Measurements from ENCODE around the gene PSMG4. TPM values are rescaled to one million over a fixed set of nuclear protein-coding genes. Genes with fewer than 3 reads are reported as not detected.

The PSMG4 gene
- total and polyA plus RNA-seq, 4 experiments from 2014 or later: 41.0 to 63.0 (median 47.1) TPM

DNA sequence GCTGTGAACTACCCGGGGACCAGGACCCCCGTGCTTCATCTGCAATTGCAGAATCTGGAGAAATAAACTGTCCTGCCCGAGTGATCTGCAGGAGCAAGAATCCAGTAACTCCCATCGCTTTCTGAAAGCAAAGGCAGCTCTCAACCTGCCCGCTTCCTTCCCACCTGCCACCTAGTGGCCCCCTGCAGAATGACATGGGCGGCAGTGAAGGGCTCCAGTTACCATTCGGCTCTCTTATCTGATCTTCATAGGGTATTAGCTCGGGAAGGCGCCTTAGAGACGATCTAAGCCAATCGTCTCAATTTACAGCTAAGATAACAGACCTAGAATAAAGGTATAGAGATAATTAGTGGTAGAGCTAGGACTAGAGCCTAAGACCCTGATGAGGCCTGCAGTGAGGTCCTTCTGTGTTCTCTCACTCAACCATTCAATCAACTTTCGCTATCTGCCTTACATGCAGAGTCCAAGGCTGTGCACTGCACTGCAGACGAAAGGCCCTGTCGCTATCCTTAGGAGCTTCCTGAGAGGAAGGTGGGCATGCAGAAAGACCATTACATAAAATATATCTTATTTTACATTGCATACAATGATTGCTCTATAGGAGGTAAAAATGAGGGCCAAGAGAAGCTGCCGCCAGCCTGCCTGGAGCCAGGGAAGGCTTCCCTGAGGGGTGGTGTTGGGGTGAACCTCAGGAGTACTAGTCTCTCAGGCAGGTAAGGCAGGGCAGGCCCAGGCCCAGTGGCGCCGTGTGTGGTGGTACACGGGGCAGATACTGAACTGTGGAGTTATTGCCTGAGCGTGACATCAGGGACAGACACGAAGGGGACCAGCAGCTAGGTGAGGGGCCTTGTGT is 7.1 kb upstream of the PSMG4 start:
- intact Hi-C loops (cut with micrococcal nuclease): loop anchor here (1.0 to 10.0 kb wide), 5 partner anchors 94 to 487 kb away; partner anchors contain the start of genes NQO2, RIPK1, TUBB2A and WRNIP1
- peak overlapping the region in 1 of 7 donors; percentile 1 for H3K27ac Mint-ChIP-seq
- H3K4me3 ChIP-seq (ENCODE audit: low read length in 2 of 2): no peak overlapping the region

GRCh38 chr6:3252369-3252768 is 6.4 kb upstream of the PSMG4 start:
- peaks cover 9% of the 10 kb centered on the region for H3K4me1 ChIP-seq (ENCODE audit: insufficient read depth, low read length)
- Mint-ChIP-seq H3K36me3 (peaks cover 0 to 4% of the 10 kb centered on the region in 2 donors), H3K4me3 (peak overlapping the region in 1 of 8 donors; percentile 35), H3K27me3 (peaks cover 25 to 28% of the 10 kb centered on the region in 2 donors), H3K9me3 (peaks cover 0 to 1% (median 0%) of the 10 kb centered on the region in 8 donors), H3K4me1 (peaks cover 4 to 15% (median 6%) of the 10 kb centered on the region in 4 donors), H3K27ac (peak overlapping the region in 1 of 7 donors; percentile 29)
- CTCF ChIA-PET (ENCODE audit: partially characterized antibody): interaction anchor here (0.9 to 5.9 kb wide), 24 partner anchors 9 to 769 kb away, joined by 3 to 83 read pairs (median 5); partner anchors contain the start of gene TUBB2A
- H3K36me3 ChIP-seq (ENCODE audit: insufficient read depth, low read length): no peaks in the 10 kb centered on the region
- DNase-seq: no peak
- no peaks in the 10 kb centered on the region for H3K9me3 ChIP-seq (ENCODE audit: control insufficient read depth in 1 of 2, low read length in 2 of 2)
- no peak overlapping the region for H3K4me3 ChIP-seq (ENCODE audit: low read length in 2 of 2)
- H3K27me3 ChIP-seq (ENCODE audit: insufficient read depth, low read length): no peaks in the 10 kb centered on the region
- H3K27ac ChIP-seq (ENCODE audit: low read depth, low read length): no peak overlapping the region
- intact Hi-C loops (cut with micrococcal nuclease): loop anchor here (10.0 kb wide), 1 partner anchor 488 kb away; the partner anchor contains the start of gene WRNIP1
- POLR2A ChIA-PET (ENCODE audit: partially characterized antibody): interaction anchor here (1.2 to 1.5 kb wide), 3 partner anchors 95 to 264 kb away, joined by 3 to 7 read pairs (median 5); partner anchors contain the start of genes RIPK1 and TUBB2A

More for the DNA sequence above, 7.1 kb upstream of the PSMG4 start:
- peaks cover 4 to 15% (median 6%) of the 10 kb centered on the region in 4 donors for H3K4me1 Mint-ChIP-seq
- peak overlapping the region in 5 of 8 donors; percentile 15 to 66 (median 61) for H3K4me3 Mint-ChIP-seq
- ChIA-PET CTCF (ENCODE audit: partially characterized antibody) (interaction anchor here (0.6 to 5.9 kb wide), 51 partner anchors 9 to 1728 kb away, joined by 3 to 83 read pairs (median 5); partner anchors contain the start of gene TUBB2A), POLR2A (ENCODE audit: partially characterized antibody) (interaction anchor here (0.8 to 2.5 kb wide), 7 partner anchors 8 to 263 kb away, joined by 3 to 10 read pairs (median 4); partner anchors contain the start of genes BPHL, PSMG4, RIPK1 and TUBB2A)
- peaks cover 0 to 1% (median 0%) of the 10 kb centered on the region in 8 donors for H3K9me3 Mint-ChIP-seq
- DNase-seq: peak; percentile 73 to 79 (median 77)
- Histone ChIP-seq H3K9me3 (ENCODE audit: control insufficient read depth in 1 of 2, low read length in 2 of 2) (no peaks in the 10 kb centered on the region), H3K27me3 (ENCODE audit: insufficient read depth, low read length) (no peaks in the 10 kb centered on the region), H3K27ac (ENCODE audit: low read depth, low read length) (no peak overlapping the region), H3K36me3 (ENCODE audit: insufficient read depth, low read length) (no peaks in the 10 kb centered on the region), H3K4me1 (ENCODE audit: insufficient read depth, low read length) (peaks cover 9% of the 10 kb centered on the region)
- peaks cover 26 to 30% of the 10 kb centered on the region in 2 donors for H3K27me3 Mint-ChIP-seq
- peaks cover 0 to 4% of the 10 kb centered on the region in 2 donors for H3K36me3 Mint-ChIP-seq

GRCh38 chr6:3252861-3253596 is 5.7 kb upstream of the PSMG4 start:
- H3K4me3 Mint-ChIP-seq: no peak overlapping the region
- ChIA-PET POLR2A (ENCODE audit: partially characterized antibody) (no interaction called here), CTCF (ENCODE audit: partially characterized antibody) (interaction anchor here (1.1 to 4.8 kb wide), 8 partner anchors 8 to 263 kb away, joined by 3 to 83 read pairs (median 8); partner anchors contain the start of gene TUBB2A)
- Histone ChIP-seq H3K27ac (ENCODE audit: low read depth, low read length) (no peak overlapping the region), H3K27me3 (ENCODE audit: insufficient read depth, low read length) (no peaks in the 10 kb centered on the region), H3K4me1 (ENCODE audit: insufficient read depth, low read length) (peaks cover 9% of the 10 kb centered on the region), H3K9me3 (ENCODE audit: control insufficient read depth in 1 of 2, low read length in 2 of 2) (no peaks in the 10 kb centered on the region), H3K4me3 (ENCODE audit: low read length in 2 of 2) (no peak overlapping the region), H3K36me3 (ENCODE audit: insufficient read depth, low read length) (no peaks in the 10 kb centered on the region)
- DNase-seq: no peak
- peaks cover 0 to 4% of the 10 kb centered on the region in 2 donors for H3K36me3 Mint-ChIP-seq
- peak overlapping the region in 1 of 7 donors; percentile 11 for H3K27ac Mint-ChIP-seq
- H3K4me1 Mint-ChIP-seq: peaks cover 4 to 15% (median 6%) of the 10 kb centered on the region in 4 donors
- H3K9me3 Mint-ChIP-seq: peaks cover 0 to 1% (median 0%) of the 10 kb centered on the region in 8 donors
- intact Hi-C loops (cut with micrococcal nuclease): loop anchor here (10.0 kb wide), 1 partner anchor 488 kb away; the partner anchor contains the start of gene WRNIP1
- H3K27me3 Mint-ChIP-seq: peaks cover 21 to 24% of the 10 kb centered on the region in 2 donors

GRCh38 chr6:3253597-3253961 is 5.2 kb upstream of the PSMG4 start:
- Mint-ChIP-seq H3K27ac (no peak overlapping the region), H3K27me3 (peaks cover 16 to 19% of the 10 kb centered on the region in 2 donors), H3K4me3 (no peak overlapping the region), H3K36me3 (peaks cover under 1 to 4% of the 10 kb centered on the region in 2 donors), H3K9me3 (peaks cover 0 to 1% (median 0%) of the 10 kb centered on the region in 8 donors), H3K4me1 (peaks cover 4 to 15% (median 6%) of the 10 kb centered on the region in 4 donors)
- Histone ChIP-seq H3K27ac (ENCODE audit: low read depth, low read length) (no peak overlapping the region), H3K27me3 (ENCODE audit: insufficient read depth, low read length) (no peaks in the 10 kb centered on the region), H3K4me3 (ENCODE audit: low read length in 2 of 2) (no peak overlapping the region), H3K4me1 (ENCODE audit: insufficient read depth, low read length) (peaks cover 14% of the 10 kb centered on the region), H3K9me3 (ENCODE audit: control insufficient read depth in 1 of 2, low read length in 2 of 2) (no peaks in the 10 kb centered on the region), H3K36me3 (ENCODE audit: insufficient read depth, low read length) (no peaks in the 10 kb centered on the region)
- intact Hi-C loops (cut with micrococcal nuclease): loop anchor here (10.0 kb wide), 1 partner anchor 489 kb away; the partner anchor contains the start of gene WRNIP1
- POLR2A ChIA-PET (ENCODE audit: partially characterized antibody): interaction anchor here (1.1 kb wide), 1 partner anchor 90 kb away, joined by 3 read pairs; no protein-coding TSS in a partner anchor
- DNase-seq: no peak
- CTCF ChIA-PET (ENCODE audit: partially characterized antibody): interaction anchor here (0.7 to 4.8 kb wide), 6 partner anchors 9 to 190 kb away, joined by 3 to 83 read pairs (median 3); partner anchors contain the start of gene TUBB2A

- no peak overlapping the region for H3K27ac ChIP-seq (ENCODE audit: low read depth, low read length)
- Mint-ChIP-seq H3K4me1 (peaks cover 19 to 43% (median 33%) of the 10 kb centered on the region in 4 donors), H3K27me3 (no peaks in the 10 kb centered on the region), H3K9me3 (peaks cover 0 to 1% (median 0%) of the 10 kb centered on the region in 8 donors), H3K27ac (peak overlapping the region in 2 of 7 donors; percentile 61 to 92), H3K4me3 (peak overlapping the region in 6 of 8 donors; percentile 63 to 85 (median 79)), H3K36me3 (peaks cover 4 to 22% of the 10 kb centered on the region in 2 donors)
- DNase-seq: no peak
- H3K4me1 ChIP-seq (ENCODE audit: insufficient read depth, low read length): peaks cover 38% of the 10 kb centered on the region
- peak overlapping the region in 1 of 2 donors; percentile 67 for H3K4me3 ChIP-seq (ENCODE audit: low read length in 2 of 2)
- POLR2A ChIA-PET (ENCODE audit: partially characterized antibody): interaction anchor here (1.1 to 2.7 kb wide), 8 partner anchors 7 to 763 kb away, joined by 3 to 10 read pairs (median 6); partner anchors contain the start of genes FAM50B, RIPK1 and TUBB2A
- H3K36me3 ChIP-seq (ENCODE audit: insufficient read depth, low read length): peaks cover 4% of the 10 kb centered on the region
- CTCF ChIA-PET (ENCODE audit: partially characterized antibody): interaction anchor here (2.1 kb wide), 1 partner anchor 99 kb away, joined by 7 read pairs; no protein-coding TSS in a partner anchor
- no peaks in the 10 kb centered on the region for H3K9me3 ChIP-seq (ENCODE audit: control insufficient read depth in 1 of 2, low read length in 2 of 2)
- intact Hi-C loops (cut with micrococcal nuclease): loop anchor here (2.0 to 10.0 kb wide), 9 partner anchors 99 to 1519 kb away; partner anchors contain the start of genes BPHL, CDYL, ECI2 and NQO2
- H3K27me3 ChIP-seq (ENCODE audit: insufficient read depth, low read length): no peaks in the 10 kb centered on the region
Measured at GRCh38 chr6:3258201-3258600, 546 bp upstream of the PSMG4 start.

- Histone ChIP-seq H3K4me1 (ENCODE audit: insufficient read depth, low read length) (peaks cover 48% of the 10 kb centered on the region), H3K4me3 (ENCODE audit: low read length in 2 of 2) (peak overlapping the region; percentile 44 to 67), H3K36me3 (ENCODE audit: insufficient read depth, low read length) (peaks cover 16% of the 10 kb centered on the region), H3K27ac (ENCODE audit: low read depth, low read length) (peak overlapping the region; percentile 70), H3K27me3 (ENCODE audit: insufficient read depth, low read length) (no peaks in the 10 kb centered on the region), H3K9me3 (ENCODE audit: control insufficient read depth in 1 of 2, low read length in 2 of 2) (no peaks in the 10 kb centered on the region)
- H3K36me3 Mint-ChIP-seq: peaks cover 10 to 27% of the 10 kb centered on the region in 2 donors
- CTCF ChIA-PET (ENCODE audit: partially characterized antibody): interaction anchor here (0.6 to 4.4 kb wide), 10 partner anchors 8 to 719 kb away, joined by 3 to 33 read pairs (median 3); partner anchors contain the start of genes BPHL, FAM50B and TUBB2A
- peak overlapping the region; percentile 93 to 99 (median 96) for H3K4me3 Mint-ChIP-seq
- H3K27ac Mint-ChIP-seq: peak overlapping the region; percentile 92 to 99 (median 95)
- H3K9me3 Mint-ChIP-seq: peaks cover 0 to 1% (median 0%) of the 10 kb centered on the region in 8 donors
- H3K4me1 Mint-ChIP-seq: peaks cover 23 to 50% (median 38%) of the 10 kb centered on the region in 4 donors
- peak in 4 of 5 donors; percentile 23 to 45 (median 30) for DNase-seq
- intact Hi-C loops (cut with micrococcal nuclease): loop anchor here (2.0 to 10.0 kb wide), 9 partner anchors 97 to 1518 kb away; partner anchors contain the start of genes BPHL, CDYL, ECI2 and NQO2
- no peaks in the 10 kb centered on the region for H3K27me3 Mint-ChIP-seq
- POLR2A ChIA-PET (ENCODE audit: partially characterized antibody): interaction anchor here (0.6 to 2.7 kb wide), 18 partner anchors 8 to 761 kb away, joined by 3 to 10 read pairs (median 3); partner anchors contain the start of genes BPHL, FAM50B, NQO2 and RIPK1
Measured at GRCh38 chr6:3259491-3259958, 778 bp downstream of the PSMG4 start.

Measured in CD4-positive, alpha-beta memory T cell (primary cell).